Measurements from ENCODE around the gene BCHE. TPM values are rescaled to one million over a fixed set of nuclear protein-coding genes. Genes with fewer than 3 reads are reported as not detected.

Gene BCHE
- total and polyA plus RNA-seq, 2 of the 13 experiments (the other 11 are each of a cell fraction or from before 2014, with no cell fraction given) = not detected

DNA sequence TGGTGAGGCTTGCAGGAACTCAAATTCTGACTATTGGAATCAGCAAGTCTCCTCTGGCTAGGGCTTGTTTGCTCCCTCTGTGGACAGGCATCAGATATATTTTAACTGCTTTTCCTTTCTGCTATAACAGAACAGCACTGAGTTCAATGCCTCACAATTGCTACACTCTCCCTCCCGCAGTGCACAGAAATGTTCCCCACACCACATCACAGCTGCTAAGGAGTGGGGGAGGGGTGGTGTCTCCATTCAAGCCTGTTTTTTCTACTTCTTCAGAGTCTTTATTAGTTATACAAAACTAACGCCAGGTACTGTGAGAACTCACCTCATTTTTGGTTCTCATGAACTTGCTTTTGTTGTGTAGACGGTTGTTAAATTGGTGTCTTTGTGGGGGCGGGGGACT is 68.5 kb downstream of the BCHE start:
- TF ChIP-seq ZNF205 (CRISPR knock-in tag; IDR thresholded peaks at IDR 0.05) (no peak), ZNF230 (CRISPR knock-in tag; IDR thresholded peaks at IDR 0.05) (no peak), ZNF629 (CRISPR knock-in tag; conservative IDR thresholded peaks at IDR 0.05) (no peak), DPF2 (CRISPR knock-in tag; IDR thresholded peaks at IDR 0.05; ENCODE audit: borderline replicate concordance, low read depth) (no peak), ZNF510 (CRISPR knock-in tag; IDR thresholded peaks at IDR 0.05; ENCODE audit: low read depth) (no peak), SP1 (IDR thresholded peaks at IDR 0.05) (no peak), SP1 (CRISPR knock-in tag; IDR thresholded peaks at IDR 0.05) (no peak), ZNF619 (CRISPR knock-in tag; IDR thresholded peaks at IDR 0.05) (no peak), ERF (CRISPR knock-in tag; IDR thresholded peaks at IDR 0.05) (no peak), SNRNP70 (IDR thresholded peaks at IDR 0.05; ENCODE audit: low read depth, low read length) (no peak), ZMYM3 (CRISPR knock-in tag; IDR thresholded peaks at IDR 0.05) (no peak), ZBTB26 (CRISPR knock-in tag; IDR thresholded peaks at IDR 0.05; ENCODE audit: borderline replicate concordance) (no peak), CAMTA2 (CRISPR knock-in tag; IDR thresholded peaks at IDR 0.05; ENCODE audit: borderline replicate concordance) (no peak), MIXL1 (CRISPR knock-in tag; IDR thresholded peaks at IDR 0.05) (no peak), SUZ12 (IDR thresholded peaks at IDR 0.05; ENCODE audit: low read depth, low read length) (no peak), ZFYVE20 (CRISPR knock-in tag; IDR thresholded peaks at IDR 0.05; ENCODE audit: borderline replicate concordance, low read depth) (no peak), ZBTB42 (CRISPR knock-in tag; IDR thresholded peaks at IDR 0.05) (no peak), AGO2 (optimal IDR thresholded peaks at IDR 0.05; ENCODE audit: low read depth, low read length) (no peak)
- Histone ChIP-seq H3K4me3 (replicated peaks in 1 of 3; ENCODE audit: insufficient read depth in 1 of 3, low read depth in 2 of 3, low read length in 3 of 3) (no peak overlapping the region), H3K27ac (ENCODE audit: extremely low read length, insufficient read depth, low read length) (no peak overlapping the region), H3K4me2 (ENCODE audit: low read depth, low read length) (no peak overlapping the region), H3K27me3 (ENCODE audit: control insufficient read depth in 1 of 2, insufficient read depth in 2 of 2, low read length in 2 of 2) (no peaks in the 10 kb centered on the region), H3K9ac (ENCODE audit: insufficient read depth, low read depth, low read length) (no peak overlapping the region), H3K9me3 (ENCODE audit: low read length) (no peaks in the 10 kb centered on the region), H3K36me3 (replicated peaks in 1 of 2; ENCODE audit: control insufficient read depth in 1 of 2, insufficient read depth in 2 of 2, low read length in 2 of 2) (no peaks in the 10 kb centered on the region), H4K20me1 (ENCODE audit: insufficient read depth, low read length) (no peaks in the 10 kb centered on the region), H3K79me2 (ENCODE audit: insufficient read depth, low read length) (no peaks in the 10 kb centered on the region), H2AFZ (ENCODE audit: low read length) (no peak overlapping the region), H3K4me1 (ENCODE audit: insufficient read depth, low read length) (no peaks in the 10 kb centered on the region)
- ChIA-PET POLR2A (no interaction called here), CTCF (ENCODE audit: low intra/inter-chr PET ratio, low total read pairs) (no interaction called here)
- intact Hi-C loops (cut with micrococcal nuclease; ENCODE audit: unreplicated experiment) = no loop called here
- BruUV-seq (replicated peaks) = no TSS peak
- no peak for ATAC-seq
- in situ Hi-C loops (cut with HindIII; ENCODE audit: extremely low pct_ligation_motif_present, low pct_unique_long_range_greater_than_20kb) = no loop called here
- DNase-seq (ENCODE audit: low spot score) = no peak
- 54% methylated on average over 4 of the region's 4 CpGs for WGBS (ENCODE audit: low lambda C conversion rate)
- FAIRE-seq = no peak
